K562 (cell line): ENCODE data around the gene GAGE2A. TPM values are rescaled to one million over a fixed set of nuclear protein-coding genes. Genes with fewer than 3 reads are reported as not detected.

Source experiments
- ARID4B ChIP-seq: sonication (generic); formaldehyde crosslinking; IDR thresholded peaks from 2 replicates; pipeline ENCODE4 v1.8.0; 2022; ENCODE audit warnings: mild to moderate bottlenecking, missing genetic modification reagents
- CHAMP1 ChIP-seq: fragments of 450-650 bp; IDR thresholded peaks from 2 replicates; pipeline ENCODE4 v1.6.1; 2016; ENCODE audit warnings: mild to moderate bottlenecking
- ELF2 ChIP-seq: fragments of 250-450 bp; sonication (Bioruptor Pico); IDR thresholded peaks from 2 replicates; pipeline ENCODE4 v1.5.0; 2021; ENCODE audit warnings: mild to moderate bottlenecking
- EP400 ChIP-seq: fragments of 450-650 bp; IDR thresholded peaks from 2 replicates; pipeline ENCODE4 v1.6.1; 2017; ENCODE audit warnings: antibody characterized with exemption, mild to moderate bottlenecking, moderate library complexity
- FOXK2 ChIP-seq, 2 experiments: fragments of 450-650 bp; IDR thresholded peaks in 1 of 2; conservative IDR thresholded peaks in 1 of 2; 2 replicates each; pipeline ENCODE4 v1.6.1; 2016; ENCODE audit warnings: low read depth in 2 of 2, mild to moderate bottlenecking in 1 of 2
- HNRNPLL ChIP-seq: fragments of 200-400 bp; formaldehyde crosslinking; IDR thresholded peaks from 2 replicates; pipeline ENCODE4 v1.6.1; 2017; ENCODE audit warnings: low read length, low read depth, mild to moderate bottlenecking; ENCODE audit not compliant: poor library complexity, severe bottlenecking
- MITF ChIP-seq: IDR thresholded peaks from 2 replicates; pipeline ENCODE4 v1.6.1; 2014; ENCODE audit warnings: antibody characterized with exemption
- NCOR1 ChIP-seq: fragments of 450-650 bp; IDR thresholded peaks from 2 replicates; pipeline ENCODE4 v1.6.1; 2016; ENCODE audit warnings: mild to moderate bottlenecking, moderate library complexity
- NR2C2 ChIP-seq, 2 experiments: fragments of 200-800 bp in 1 of 2; sonication (Bioruptor generic) in 1 of 2; sonication (generic) in 1 of 2; formaldehyde crosslinking in 1 of 2; IDR thresholded peaks; 2 replicates each; pipeline versions ENCODE4 v1.6.1 to v1.8.0; 2016 to 2022; ENCODE audit warnings: mild to moderate bottlenecking in 1 of 2, missing compliant biosample characterization in 1 of 2, missing genetic modification characterization in 1 of 2, missing genetic modification reagents in 1 of 2
- SMARCE1 ChIP-seq: fragments of 450-650 bp; IDR thresholded peaks from 2 replicates; pipeline ENCODE4 v1.7.1; 2016; ENCODE audit warnings: mild to moderate bottlenecking
- SP1 ChIP-seq: sonication (generic); formaldehyde crosslinking; IDR thresholded peaks from 2 replicates; pipeline ENCODE4 v1.8.1; 2022; ENCODE audit warnings: mild to moderate bottlenecking, missing genetic modification reagents
- SUPT5H ChIP-seq: fragments of 450-650 bp; IDR thresholded peaks from 2 replicates; pipeline ENCODE4 v1.6.1; 2016
- ZNF212 ChIP-seq: fragments of 450-650 bp; formaldehyde crosslinking; IDR thresholded peaks from 2 replicates; pipeline ENCODE4 v1.4.0; 2020; ENCODE audit warnings: mild to moderate bottlenecking
- polyA plus RNA-seq, 8 experiments: library from polyadenylated mRNA; depleted of rRNA in 4 of 8; stranded (reverse) in 5 of 8; unstranded in 3 of 8; fragments of >200 nt; fragmentation: Nextera tagmentation in 2 of 8; fragmentation: Illumina TruSeq in 1 of 8; extraction: Ambion mirVana in 2 of 8; extraction: Trizol in 1 of 8; gene quantifications; 2 replicates each; pipeline versions ENCODE4 v1.2.1 to v1.2.3, GENCODE V29; 2011 to 2014; ENCODE audit warnings: inconsistent platforms in 1 of 8, missing spikeins in 1 of 8
- total RNA-seq, 7 experiments: library from RNA; depleted of rRNA in 6 of 7; stranded (reverse); fragments of >200 nt in 6 of 7; fragmentation: Illumina TruSeq in 2 of 7; extraction: Trizol in 2 of 7; gene quantifications; 2 replicates each; pipeline versions ENCODE4 v1.2.1 to v1.2.3, GENCODE V29; 2011 to 2021; ENCODE audit warnings: low replicate concordance in 1 of 7

Gene GAGE2A
- total and polyA plus RNA-seq, 9 of the 15 experiments (the other 6 are each of a cell fraction or from before 2014, with no cell fraction given) = 2.7 to 583 (median 84.6) TPM

- TF ChIP-seq CHAMP1 = no peak
- no peak for TF ChIP-seq SMARCE1
- no peak for TF ChIP-seq NR2C2 (CRISPR knock-in tag; IDR thresholded peaks at IDR 0.05)
- TF ChIP-seq NR2C2 (tag; IDR thresholded peaks at IDR 0.05) = no peak
- TF ChIP-seq ARID4B (CRISPR knock-in tag) = no peak
- no peak for TF ChIP-seq SP1 (CRISPR knock-in tag)
- no peak for TF ChIP-seq ELF2 (CRISPR knock-in tag)
- TF ChIP-seq EP400 = no peak
- TF ChIP-seq FOXK2 (conservative IDR thresholded peaks at IDR 0.05 in 1 of 2, IDR thresholded peaks at IDR 0.05 in 1 of 2; ENCODE audit: low read depth in 2 of 2) = peak in 1 of 2 experiments; percentile 87; a peak in 2 of 4 replicates
- TF ChIP-seq HNRNPLL = peak; percentile 53
- TF ChIP-seq MITF = no peak
- TF ChIP-seq ZNF212 = no peak
- TF ChIP-seq SUPT5H = no peak
- no peak for TF ChIP-seq NCOR1
Observed at GRCh38 chrX:49627086-49627777, 37.9 kb downstream of the GAGE2A start (continued).
